Measurements from ENCODE around the gene OSBPL6.

Gene OSBPL6

GRCh38 chr2:178241844-178242551, 47.7 kb downstream of the OSBPL6 start:
- DNase-seq (ENCODE audit: low read depth) = no peak

DNA sequence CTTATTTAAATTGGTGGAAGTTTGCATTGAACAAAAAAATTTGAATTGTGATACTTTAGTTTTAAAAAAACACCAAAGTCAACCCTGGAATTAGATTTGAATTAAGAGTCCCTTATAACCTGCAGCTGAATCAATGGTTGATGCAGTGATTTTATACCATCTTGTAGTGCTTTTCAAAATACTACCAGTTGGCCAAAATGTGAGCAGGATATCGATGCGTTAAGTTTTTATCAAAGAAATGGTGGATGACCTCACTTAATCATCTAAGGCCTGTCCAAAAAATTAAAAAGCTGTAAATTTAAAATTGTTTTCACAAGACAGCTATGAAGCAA, 48.2 kb downstream of the OSBPL6 start:
- no peak for DNase-seq (ENCODE audit: low read depth)

GRCh38 chr2:178243961-178244360, 49.6 kb downstream of the OSBPL6 start:
- no peak for DNase-seq (ENCODE audit: low read depth)

DNA sequence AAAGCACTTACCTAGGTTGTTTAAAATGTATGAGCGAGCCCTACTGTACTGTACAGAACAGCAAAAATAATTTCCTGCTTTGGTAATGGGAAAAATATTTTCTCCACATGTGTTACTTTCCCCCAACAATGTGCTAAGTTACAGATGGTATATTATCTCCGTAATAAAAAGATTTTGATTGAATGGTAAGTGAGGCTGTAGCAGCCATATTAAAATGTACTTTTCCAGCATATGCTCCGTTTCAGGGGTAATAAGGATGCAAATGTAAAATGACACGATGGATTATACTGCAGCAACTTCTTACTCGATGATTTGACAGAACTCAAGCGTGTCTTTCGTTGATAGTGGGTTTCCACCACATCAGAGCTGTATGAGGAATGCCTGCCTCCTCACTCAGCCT, 50.5 kb downstream of the OSBPL6 start:
- no peak for DNase-seq (ENCODE audit: low read depth)

DNA sequence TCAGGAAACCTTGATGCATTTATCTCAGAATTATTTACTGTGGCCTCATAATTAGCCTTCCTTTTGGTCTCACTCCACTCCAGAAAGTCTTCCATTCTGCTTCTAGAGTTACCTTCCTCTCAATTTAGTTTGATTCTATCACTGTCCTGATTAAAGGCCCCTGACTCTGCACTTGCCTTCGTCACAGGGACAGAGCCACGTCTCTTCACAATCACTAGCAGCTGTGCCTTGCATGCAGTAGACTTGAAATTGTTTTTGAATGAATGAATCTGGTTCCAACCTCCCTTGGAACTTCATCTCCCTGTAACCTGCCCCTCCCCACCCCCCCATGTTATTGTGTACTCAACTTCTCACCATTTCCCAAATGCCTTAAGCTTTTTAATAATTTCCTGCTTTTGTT, 52.4 kb downstream of the OSBPL6 start:
- no peak for DNase-seq (ENCODE audit: low read depth)

DNA sequence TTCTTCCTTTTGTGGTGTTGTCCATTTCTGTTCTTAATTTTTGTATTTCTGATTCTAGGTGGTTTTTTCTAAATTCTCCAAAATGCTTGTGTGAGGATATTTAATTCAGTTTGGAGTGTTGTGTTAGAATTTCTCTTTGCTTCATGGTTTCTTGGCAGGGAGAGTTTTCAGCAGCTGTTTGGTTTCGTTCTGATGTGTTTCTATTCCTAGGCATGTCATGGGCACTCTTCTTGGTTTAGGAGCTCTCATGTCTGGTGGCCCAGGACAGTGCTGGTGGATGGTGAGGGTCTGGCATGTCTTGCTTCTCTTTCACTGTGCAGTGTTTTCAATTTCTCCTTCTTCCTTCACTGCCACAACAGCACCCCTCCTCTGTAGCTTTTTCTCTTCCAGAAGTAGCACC, 52.9 kb downstream of the OSBPL6 start:
- DNase-seq (ENCODE audit: low read depth) = no peak

- no peak for DNase-seq (ENCODE audit: low read depth)
These were observed 56.1 kb downstream of the OSBPL6 start for GRCh38 chr2:178250429-178250828.

DNA sequence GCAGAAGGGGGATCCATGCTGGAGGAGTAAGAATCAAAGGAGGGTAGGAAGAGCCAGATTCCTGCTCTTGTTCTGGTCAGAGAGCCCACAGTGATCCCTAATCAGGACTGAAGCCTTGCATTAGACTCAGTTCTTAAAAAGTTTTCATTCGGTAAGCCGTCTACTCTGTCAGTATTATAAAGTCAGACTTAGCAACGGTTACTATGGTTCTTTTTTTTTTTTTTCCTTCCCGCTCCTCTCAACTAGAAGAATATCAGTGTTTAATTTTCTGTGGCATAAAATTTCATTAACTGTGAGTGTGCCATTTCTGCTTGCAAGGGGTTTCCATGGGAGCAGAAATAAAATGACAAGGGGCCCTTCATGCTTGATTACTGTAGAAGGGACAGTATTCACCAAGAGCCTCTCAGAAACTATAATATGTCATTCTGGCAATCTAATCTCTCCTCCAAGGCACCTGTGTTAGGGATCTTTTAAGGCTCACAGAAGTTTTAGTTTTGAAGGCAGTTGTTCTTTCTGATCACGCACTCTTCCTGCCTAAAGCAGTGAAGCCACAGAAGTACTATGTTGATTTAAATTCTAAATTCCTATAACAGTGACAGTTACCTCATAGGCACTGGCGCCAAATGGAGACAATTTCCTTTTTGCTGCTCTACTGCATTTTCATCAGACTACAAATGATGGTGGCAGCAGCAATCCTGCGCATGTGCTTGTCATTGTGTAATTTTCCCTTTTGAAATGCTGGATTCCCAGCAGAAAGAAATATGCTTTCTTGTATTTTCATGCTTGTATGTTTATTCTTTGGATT, 57.0 kb downstream of the OSBPL6 start:
- no peak for DNase-seq (ENCODE audit: low read depth)

GRCh38 chr2:178256382-178257042, 62.2 kb downstream of the OSBPL6 start:
- DNase-seq (ENCODE audit: low read depth) = no peak

DNA sequence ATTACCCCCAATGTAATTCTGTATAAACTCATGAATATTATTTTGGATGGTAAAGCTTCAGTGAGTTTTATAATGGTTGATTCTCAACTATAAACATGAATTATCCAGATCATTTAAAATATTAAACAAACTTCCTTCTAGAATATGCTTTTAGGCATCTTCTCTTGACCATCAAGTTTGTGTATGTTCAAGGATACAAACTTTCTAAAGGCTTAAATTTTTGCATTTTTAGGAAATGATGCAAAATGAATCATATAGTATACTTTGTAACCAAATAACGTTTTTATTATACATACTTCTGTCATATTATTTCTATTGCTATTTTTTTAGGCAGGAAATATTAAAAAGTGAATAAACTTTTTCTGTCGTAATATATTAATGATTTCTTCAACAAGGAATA, 62.8 kb downstream of the OSBPL6 start:
- DNase-seq (ENCODE audit: low read depth) = no peak

- DNase-seq (ENCODE audit: low read depth) = no peak
These were observed 64.6 kb downstream of the OSBPL6 start for GRCh38 chr2:178258916-178259315.

DNA sequence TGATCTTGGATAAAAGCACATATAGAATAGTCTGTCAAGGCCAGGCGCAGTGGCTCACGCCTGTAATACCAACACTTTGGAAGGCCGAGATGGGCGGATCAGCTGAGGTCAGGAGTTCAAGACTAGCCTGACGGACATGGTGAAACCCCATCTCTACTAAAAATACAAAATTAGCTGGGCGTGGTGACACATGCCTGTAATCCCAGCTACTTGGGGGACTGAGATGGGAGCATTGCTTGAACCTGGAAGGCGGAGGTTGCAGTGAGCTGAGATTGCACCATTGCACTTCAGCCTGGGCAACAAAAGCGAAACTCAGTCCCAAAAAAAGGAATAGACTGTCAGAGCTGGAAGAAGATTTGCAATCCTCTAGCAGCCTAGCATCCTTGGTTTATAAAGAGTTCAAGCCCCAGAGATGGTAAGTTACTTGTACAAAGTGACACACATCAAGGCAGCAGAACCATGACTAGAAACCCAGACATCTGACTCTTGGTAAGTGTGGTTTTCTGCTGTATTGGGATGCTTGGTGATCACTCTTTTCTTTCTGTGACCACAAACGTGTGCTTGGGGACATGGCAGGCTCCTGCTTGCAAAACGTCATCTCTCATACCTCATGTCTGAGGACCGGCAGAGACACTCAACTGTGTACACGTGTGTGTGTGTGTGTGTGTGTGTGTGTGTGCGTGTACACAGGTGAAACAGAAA, 69.0 kb downstream of the OSBPL6 start:
- DNase-seq (ENCODE audit: low read depth) = no peak

- no peak for DNase-seq (ENCODE audit: low read depth)
These were observed 69.9 kb downstream of the OSBPL6 start for GRCh38 chr2:178264211-178264610.

DNA sequence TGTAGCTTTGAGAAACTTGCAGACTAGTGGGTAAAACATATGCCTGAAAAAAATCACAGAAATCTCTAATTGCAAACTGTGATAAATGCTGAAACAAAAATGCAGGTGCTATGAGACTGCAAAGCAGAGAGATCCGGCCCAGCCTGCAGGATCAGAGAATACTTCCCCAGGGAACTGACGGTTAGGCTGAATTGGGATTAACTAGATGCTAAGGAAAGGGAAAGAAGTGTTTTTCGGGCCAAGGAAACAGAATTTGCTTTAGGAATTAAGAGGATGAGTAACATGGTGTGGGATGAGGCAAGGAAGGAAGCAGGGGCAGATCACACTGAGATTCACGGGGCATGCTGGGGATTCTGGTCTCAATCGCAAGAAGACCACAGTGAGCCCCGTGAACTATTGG, 71.5 kb downstream of the OSBPL6 start:
- no peak for DNase-seq (ENCODE audit: low read depth)

- no peak for DNase-seq (ENCODE audit: low read depth)
These were observed 72.1 kb downstream of the OSBPL6 start for GRCh38 chr2:178266445-178266844.

DNA sequence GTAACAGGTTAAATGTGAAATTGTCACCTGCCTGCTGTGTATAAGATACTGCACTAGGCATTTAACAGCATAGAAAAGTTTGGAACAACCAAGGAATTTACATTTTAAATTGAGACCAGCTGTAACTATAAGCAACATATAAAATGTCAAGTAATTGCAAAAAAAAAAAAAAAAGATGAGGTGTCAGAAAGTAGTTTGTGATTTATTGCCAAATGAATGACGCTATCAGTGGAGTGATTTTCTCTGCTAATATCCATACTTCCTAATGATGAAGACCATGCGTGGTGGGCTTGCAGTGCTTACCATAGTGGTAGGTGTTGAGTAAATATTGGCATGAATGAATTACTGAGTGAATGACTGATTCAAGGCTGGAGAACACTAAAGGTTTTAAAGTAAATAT, 73.3 kb downstream of the OSBPL6 start:
- no peak for DNase-seq (ENCODE audit: low read depth)

GRCh38 chr2:178268435-178268834, 74.1 kb downstream of the OSBPL6 start:
- no peak for DNase-seq (ENCODE audit: low read depth)

DNA sequence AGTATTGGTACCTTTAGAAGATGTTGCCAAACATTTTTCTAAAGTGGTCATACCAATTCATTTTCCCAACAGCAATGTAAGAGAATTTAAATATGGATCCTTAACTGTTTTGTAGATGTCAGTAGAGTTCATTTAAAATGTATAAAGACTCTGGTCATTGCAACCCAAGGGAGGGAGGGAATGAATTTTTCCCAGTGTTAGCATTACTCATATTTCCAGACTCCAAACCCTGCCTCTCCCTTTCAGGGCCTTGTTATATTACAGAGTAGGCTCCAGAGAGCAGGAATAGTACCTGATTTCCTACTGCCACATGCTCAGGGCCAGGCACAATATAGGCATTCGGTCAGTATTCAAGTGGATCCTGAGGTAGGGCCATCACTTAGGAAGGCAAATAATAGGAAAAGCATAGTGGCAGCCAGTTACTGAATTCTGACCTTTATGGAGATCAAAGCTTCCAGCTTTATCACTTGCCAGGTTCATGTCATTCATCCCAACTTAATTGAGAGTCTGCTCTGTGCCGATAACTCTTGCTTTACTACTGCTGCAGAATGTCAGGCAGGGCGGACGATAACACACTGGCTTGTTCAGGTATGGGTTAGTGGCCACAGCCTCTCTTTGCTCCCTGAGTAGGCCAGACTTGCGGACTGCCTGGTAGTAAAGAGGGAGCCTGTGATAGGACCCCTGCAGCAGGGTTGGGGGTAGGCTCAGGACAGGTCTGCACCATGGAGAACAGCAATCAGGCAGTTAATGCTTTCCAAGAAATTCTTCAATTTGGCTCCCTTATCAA, 75.3 kb downstream of the OSBPL6 start:
- no peak for DNase-seq (ENCODE audit: low read depth)

DNA sequence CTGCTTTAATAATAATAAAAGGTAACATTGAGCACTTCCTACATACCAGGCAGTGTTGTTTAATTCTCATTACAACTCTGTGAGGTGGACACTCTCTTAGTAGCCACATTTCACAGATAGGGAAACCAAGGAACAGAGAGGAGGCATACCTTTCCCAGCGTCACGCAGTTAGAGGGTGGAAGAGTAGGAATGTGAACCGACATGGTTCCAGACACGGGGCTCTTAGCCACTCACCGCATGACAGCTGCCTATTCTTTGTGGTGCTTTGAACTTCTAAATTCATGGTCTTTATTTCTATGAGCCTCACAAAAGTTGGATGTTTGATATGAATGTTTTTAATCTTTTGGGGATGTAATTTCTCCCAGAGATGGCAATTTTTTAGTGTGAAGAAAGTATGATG, 76.0 kb downstream of the OSBPL6 start:
- DNase-seq (ENCODE audit: low read depth) = no peak

DNA sequence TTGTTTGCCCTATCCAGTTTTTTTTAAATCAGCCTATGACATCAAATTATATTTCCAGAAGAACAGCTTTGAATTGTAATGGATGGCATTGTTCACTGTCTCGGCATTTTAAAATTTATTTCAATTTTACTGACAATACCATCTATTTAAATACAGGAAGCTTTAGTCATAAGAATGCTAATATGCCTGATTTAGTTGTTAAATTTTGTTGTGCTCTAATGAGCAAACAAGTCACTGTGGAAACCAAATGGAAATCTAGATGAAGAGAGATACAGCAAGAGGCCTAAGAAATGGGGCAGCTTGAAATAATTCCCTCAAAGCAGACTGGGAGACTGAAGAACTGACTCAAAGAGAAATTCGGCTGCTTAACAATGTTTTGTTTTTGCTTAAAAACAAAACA, 76.8 kb downstream of the OSBPL6 start:
- no peak for DNase-seq (ENCODE audit: low read depth)

- no peak for DNase-seq (ENCODE audit: low read depth)
These were observed 77.5 kb downstream of the OSBPL6 start for GRCh38 chr2:178271629-178272333.

Data from stimulated activated CD4-positive, alpha-beta T cell treated with anti-CD3 and anti-CD28 coated beads, Interleukin-2, amount 100 ng/mL, for 4 hours (primary cell).